ENCODE data around the gene INPP5B.

The INPP5B gene

GRCh38 chr1:37932759-37933158 is 14.1 kb downstream of the INPP5B start:
- Histone ChIP-seq H3K9ac (ENCODE audit: low read length) (no peak overlapping the region), H3K4me2 (ENCODE audit: low read length) (no peak overlapping the region), H3K79me2 (ENCODE audit: low read length) (peaks cover 13% of the 10 kb centered on the region), H2AFZ (ENCODE audit: low read depth, low read length) (no peak overlapping the region), H3K27ac (ENCODE audit: low read length) (no peak overlapping the region), H3K4me3 (ENCODE audit: low read length) (no peak overlapping the region), H3K9me3 (ENCODE audit: insufficient read depth, low read length) (no peaks in the 10 kb centered on the region), H3K27me3 (ENCODE audit: low read depth, low read length) (no peaks in the 10 kb centered on the region), H3K36me3 (replicated peaks; ENCODE audit: low read depth, low read length) (no peaks in the 10 kb centered on the region), H4K20me1 (ENCODE audit: insufficient read depth, low read length) (no peaks in the 10 kb centered on the region), H3K4me1 (ENCODE audit: low read length) (peaks cover 9% of the 10 kb centered on the region)
- TF ChIP-seq CTCF (IDR thresholded peaks at IDR 0.05; ENCODE audit: low read depth, low read length) (no peak), EZH2phosphoT487 (IDR thresholded peaks at IDR 0.05; ENCODE audit: low read depth) (no peak)

- TF ChIP-seq CTCF (IDR thresholded peaks at IDR 0.05; ENCODE audit: low read depth, low read length) (no peak), EZH2phosphoT487 (IDR thresholded peaks at IDR 0.05; ENCODE audit: low read depth) (no peak)
- Histone ChIP-seq H3K27ac (ENCODE audit: low read length) (no peak overlapping the region), H2AFZ (ENCODE audit: low read depth, low read length) (no peak overlapping the region; the same call in 1 of the 2 replicates), H3K4me2 (ENCODE audit: low read length) (peak overlapping the region; percentile 96), H3K27me3 (ENCODE audit: low read depth, low read length) (no peaks in the 10 kb centered on the region), H4K20me1 (ENCODE audit: insufficient read depth, low read length) (no peaks in the 10 kb centered on the region), H3K4me1 (ENCODE audit: low read length) (peaks cover 9% of the 10 kb centered on the region), H3K4me3 (ENCODE audit: low read length) (peak overlapping the region; percentile 90), H3K9me3 (ENCODE audit: insufficient read depth, low read length) (no peaks in the 10 kb centered on the region), H3K9ac (ENCODE audit: low read length) (peak overlapping the region; percentile 66), H3K36me3 (replicated peaks; ENCODE audit: low read depth, low read length) (no peaks in the 10 kb centered on the region), H3K79me2 (ENCODE audit: low read length) (peaks cover 13% of the 10 kb centered on the region)
Observed at GRCh38 chr1:37931361-37932158, 15.3 kb downstream of the INPP5B start.

GRCh38 chr1:37931102-37931360 is 15.8 kb downstream of the INPP5B start:
- Histone ChIP-seq H2AFZ (ENCODE audit: low read depth, low read length) (no peak overlapping the region; the same call in 1 of the 2 replicates), H3K9ac (ENCODE audit: low read length) (peak overlapping the region; percentile 66), H4K20me1 (ENCODE audit: insufficient read depth, low read length) (no peaks in the 10 kb centered on the region), H3K4me2 (ENCODE audit: low read length) (peak overlapping the region; percentile 96), H3K27me3 (ENCODE audit: low read depth, low read length) (no peaks in the 10 kb centered on the region), H3K4me3 (ENCODE audit: low read length) (peak overlapping the region; percentile 90), H3K27ac (ENCODE audit: low read length) (no peak overlapping the region), H3K79me2 (ENCODE audit: low read length) (peaks cover 13% of the 10 kb centered on the region), H3K36me3 (replicated peaks; ENCODE audit: low read depth, low read length) (no peaks in the 10 kb centered on the region), H3K4me1 (ENCODE audit: low read length) (peaks cover 9% of the 10 kb centered on the region), H3K9me3 (ENCODE audit: insufficient read depth, low read length) (no peaks in the 10 kb centered on the region)
- TF ChIP-seq CTCF (IDR thresholded peaks at IDR 0.05; ENCODE audit: low read depth, low read length) (no peak), EZH2phosphoT487 (IDR thresholded peaks at IDR 0.05; ENCODE audit: low read depth) (no peak)

GRCh38 chr1:37930246-37931101 is 16.4 kb downstream of the INPP5B start:
- peaks cover 9% of the 10 kb centered on the region for H3K4me1 ChIP-seq (ENCODE audit: low read length)
- H3K27me3 ChIP-seq (ENCODE audit: low read depth, low read length), result no peaks in the 10 kb centered on the region
- peak overlapping the region; percentile 90 for H3K4me3 ChIP-seq (ENCODE audit: low read length)
- no peak overlapping the region for H3K27ac ChIP-seq (ENCODE audit: low read length)
- TF ChIP-seq CTCF (IDR thresholded peaks at IDR 0.05; ENCODE audit: low read depth, low read length) (no peak), EZH2phosphoT487 (IDR thresholded peaks at IDR 0.05; ENCODE audit: low read depth) (no peak)
- H3K9ac ChIP-seq (ENCODE audit: low read length), result peak overlapping the region; percentile 66
- H3K4me2 ChIP-seq (ENCODE audit: low read length), result peak overlapping the region; percentile 96
- peaks cover 13% of the 10 kb centered on the region for H3K79me2 ChIP-seq (ENCODE audit: low read length)
- H3K9me3 ChIP-seq (ENCODE audit: insufficient read depth, low read length), result no peaks in the 10 kb centered on the region
- no peak overlapping the region for H2AFZ ChIP-seq (ENCODE audit: low read depth, low read length)
- H3K36me3 ChIP-seq (replicated peaks; ENCODE audit: low read depth, low read length), result no peaks in the 10 kb centered on the region
- no peaks in the 10 kb centered on the region for H4K20me1 ChIP-seq (ENCODE audit: insufficient read depth, low read length)
